ENCODE results near the gene FXYD5.
"Not testable (repeated sequence)": the region's sequence is repeated elsewhere in the genome, so short reads cannot be mapped to it uniquely, and the experiment has no call there.

The FXYD5 gene

DNA sequence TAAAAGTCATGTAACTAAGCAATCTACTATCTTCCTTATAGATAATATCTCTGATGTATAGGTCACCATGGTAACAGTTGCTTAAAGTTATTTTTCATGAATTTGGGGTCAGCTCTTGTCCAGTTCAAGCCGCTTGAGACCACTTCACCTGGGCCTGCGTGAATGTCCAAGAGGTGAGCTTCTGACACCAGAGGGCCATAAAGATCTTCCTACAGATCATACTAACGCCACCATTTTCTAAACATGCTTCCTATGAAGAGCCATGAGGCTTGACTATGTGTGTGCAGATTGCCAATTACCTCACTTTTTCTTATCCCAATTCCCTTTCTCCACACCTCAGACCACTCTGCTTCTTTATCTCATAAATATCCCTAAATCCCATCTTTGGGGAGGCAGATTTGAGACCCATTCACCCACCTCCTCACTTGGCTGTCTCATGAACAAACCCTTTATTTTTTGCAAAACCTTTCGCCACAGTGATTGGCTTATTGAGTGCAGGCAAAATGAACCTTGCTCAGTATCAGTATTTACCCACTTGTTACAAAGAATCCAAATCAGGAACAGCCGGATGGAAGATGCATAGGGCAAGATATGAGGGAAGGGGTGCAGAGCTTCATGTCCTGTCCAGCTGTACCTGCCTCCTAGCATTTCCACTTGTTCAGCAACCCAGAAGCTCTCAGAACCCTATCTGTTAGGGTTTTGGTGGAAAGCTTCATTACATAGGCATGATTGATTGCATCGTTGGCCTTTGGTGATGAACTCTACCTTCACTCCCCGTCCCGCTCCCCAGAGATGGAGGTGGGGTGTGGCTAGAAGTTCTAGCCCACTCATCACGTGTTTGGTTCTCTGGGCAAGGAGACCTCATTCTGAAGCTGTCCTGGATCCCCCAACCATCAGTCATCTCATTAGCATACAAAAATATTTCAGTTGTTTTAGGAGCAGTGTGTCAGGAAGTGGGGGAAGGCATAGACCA lies 39.8 kb downstream of the FXYD5 start:
- Histone ChIP-seq H2AFZ (ENCODE audit: low read length) (peak overlapping the region; percentile 11; the same call in 1 of the 2 replicates), H3K9ac (ENCODE audit: low read length) (no peak overlapping the region), H3K9me2 (ENCODE audit: low read depth, low read length) (no peaks in the 10 kb centered on the region), H3K27ac (ENCODE audit: low read depth, low read length, poor library complexity, severe bottlenecking) (no peak overlapping the region), H3K4me2 (ENCODE audit: low read length) (no peak overlapping the region), H3K79me2 (ENCODE audit: insufficient read depth, low read length) (no peaks in the 10 kb centered on the region), H3K9me3 (ENCODE audit: low read length) (peaks cover 6% of the 10 kb centered on the region), H4K20me1 (ENCODE audit: insufficient read depth, low read length) (no peaks in the 10 kb centered on the region), H3K4me3 (ENCODE audit: low read depth, low read length, poor library complexity, severe bottlenecking) (no peak overlapping the region), H3K27me3 (ENCODE audit: insufficient read depth, low read length) (no peaks in the 10 kb centered on the region), H3F3A (ENCODE audit: insufficient read depth, low read length) (no peaks in the 10 kb centered on the region; the same call in 1 of the 2 replicates), H3K4me1 (ENCODE audit: insufficient read depth, low read length, severe bottlenecking) (peaks cover 8% of the 10 kb centered on the region), H3K36me3 (ENCODE audit: insufficient read depth, low read length) (no peaks in the 10 kb centered on the region)
- TF ChIP-seq EZH2 (IDR thresholded peaks at IDR 0.05; ENCODE audit: borderline replicate concordance, low read length) (no peak), CTCF (IDR thresholded peaks at IDR 0.05; ENCODE audit: low read length) (peak; percentile 28; the same call in 1 of the 2 replicates)

DNA sequence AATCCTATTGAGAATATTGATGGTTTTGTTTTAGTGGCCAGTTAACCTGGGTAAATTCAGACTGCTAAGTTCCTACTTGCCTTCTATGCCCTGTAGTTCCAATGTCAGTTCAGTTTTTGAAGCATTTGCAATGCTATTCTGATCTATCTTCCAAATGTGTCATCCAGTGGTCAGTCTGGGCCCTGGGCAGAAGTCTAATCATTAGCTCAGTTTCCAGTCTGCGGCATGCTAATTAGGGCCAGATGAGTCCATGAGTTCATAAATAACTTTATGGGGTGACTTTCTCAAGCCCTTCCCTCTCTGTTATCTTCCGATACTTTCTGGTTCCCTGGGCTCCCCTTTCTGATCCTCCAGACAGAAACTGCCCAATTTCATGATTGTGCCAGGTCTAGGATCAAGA lies 41.3 kb downstream of the FXYD5 start:
- Histone ChIP-seq H3K4me3 (ENCODE audit: low read depth, low read length, poor library complexity, severe bottlenecking) (no peak overlapping the region), H3K4me2 (ENCODE audit: low read length) (no peak overlapping the region), H3K4me1 (ENCODE audit: insufficient read depth, low read length, severe bottlenecking) (peaks cover 12% of the 10 kb centered on the region), H3K9me3 (ENCODE audit: low read length) (peaks cover 6% of the 10 kb centered on the region), H3F3A (ENCODE audit: insufficient read depth, low read length) (no peaks in the 10 kb centered on the region; the same call in 1 of the 2 replicates), H4K20me1 (ENCODE audit: insufficient read depth, low read length) (no peaks in the 10 kb centered on the region), H2AFZ (ENCODE audit: low read length) (no peak overlapping the region), H3K9me2 (ENCODE audit: low read depth, low read length) (no peaks in the 10 kb centered on the region), H3K9ac (ENCODE audit: low read length) (no peak overlapping the region), H3K36me3 (ENCODE audit: insufficient read depth, low read length) (no peaks in the 10 kb centered on the region), H3K79me2 (ENCODE audit: insufficient read depth, low read length) (no peaks in the 10 kb centered on the region), H3K27me3 (ENCODE audit: insufficient read depth, low read length) (no peaks in the 10 kb centered on the region), H3K27ac (ENCODE audit: low read depth, low read length, poor library complexity, severe bottlenecking) (no peak overlapping the region)
- TF ChIP-seq EZH2 (IDR thresholded peaks at IDR 0.05; ENCODE audit: borderline replicate concordance, low read length), result no peak
- TF ChIP-seq CTCF (IDR thresholded peaks at IDR 0.05; ENCODE audit: low read length), result no peak

DNA sequence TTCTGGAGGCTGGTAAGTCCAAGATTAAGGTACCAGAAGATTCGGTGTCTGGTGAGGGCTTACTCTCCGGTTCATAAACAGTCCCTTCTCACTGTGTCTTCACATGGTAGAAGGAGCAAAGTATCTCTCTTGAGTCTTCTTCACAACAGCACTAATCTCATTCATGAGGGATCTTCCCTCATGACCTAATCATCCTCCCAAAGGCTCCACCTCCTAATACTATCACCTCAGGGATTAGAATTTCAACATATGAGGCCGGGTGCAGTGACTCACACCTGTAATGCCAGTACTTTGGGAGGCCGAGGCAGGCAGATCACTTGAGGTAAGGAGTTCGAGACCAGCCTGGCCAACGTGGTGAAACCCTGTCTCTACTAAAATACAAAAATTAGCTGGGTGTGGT lies 42.3 kb downstream of the FXYD5 start:
- not testable (repeated sequence) for H4K20me1 ChIP-seq (ENCODE audit: insufficient read depth, low read length); H3K9me2 ChIP-seq (ENCODE audit: low read depth, low read length); H3K9me3 ChIP-seq (ENCODE audit: low read length); H3K4me2 ChIP-seq (ENCODE audit: low read length); H3K79me2 ChIP-seq (ENCODE audit: insufficient read depth, low read length); H3K9ac ChIP-seq (ENCODE audit: low read length); H2AFZ ChIP-seq (ENCODE audit: low read length); H3K27me3 ChIP-seq (ENCODE audit: insufficient read depth, low read length); H3K36me3 ChIP-seq (ENCODE audit: insufficient read depth, low read length); H3F3A ChIP-seq (ENCODE audit: insufficient read depth, low read length); H3K4me3 ChIP-seq (ENCODE audit: low read depth, low read length, poor library complexity, severe bottlenecking); H3K27ac ChIP-seq (ENCODE audit: low read depth, low read length, poor library complexity, severe bottlenecking)
- peaks cover 21% of the 10 kb centered on the region for H3K4me1 ChIP-seq (ENCODE audit: insufficient read depth, low read length, severe bottlenecking)

Data from OCI-LY1 (cell line).